Activated T-cell treated with anti-CD3 and anti-CD28 coated beads, Interleukin-2, amount 50 U/mL, for 24 hours (primary cell): ENCODE measurements around the gene NIN.

Source experiments
- DNase-seq: peaks from one replicate; pipeline ENCODE4 v3.0.0-alpha.2; 2020
- H3K27ac Mint-ChIP-seq: 2 replicates; pipeline ENCODE4 v1.8.0; 2020; ENCODE audit warnings: mild to moderate bottlenecking, mixed read lengths
- H3K27me3 Mint-ChIP-seq: 2 replicates; pipeline ENCODE4 v1.8.0; 2020; ENCODE audit warnings: mixed read lengths
- H3K36me3 Mint-ChIP-seq: 2 replicates; pipeline ENCODE4 v1.8.0; 2020; ENCODE audit warnings: low read depth, mixed read lengths
- H3K4me1 Mint-ChIP-seq: 2 replicates; pipeline ENCODE4 v1.8.0; 2020; ENCODE audit warnings: low read depth, mixed read lengths
- H3K4me3 Mint-ChIP-seq: 2 replicates; pipeline ENCODE4 v1.8.0; 2020; ENCODE audit warnings: mild to moderate bottlenecking, moderate library complexity, mixed read lengths
- H3K9me3 Mint-ChIP-seq: 2 replicates; pipeline ENCODE4 v1.8.0; 2020; ENCODE audit warnings: mixed read lengths

Gene NIN

GRCh38 chr14:50758305-50758704 lies 72.7 kb downstream of the NIN start:
- H3K4me1 Mint-ChIP-seq: peaks cover 34% of the 10 kb centered on the region
- H3K27ac Mint-ChIP-seq: no peak overlapping the region

GRCh38 chr14:50757702-50758101 lies 73.3 kb downstream of the NIN start:
- peaks cover 28% of the 10 kb centered on the region for H3K4me1 Mint-ChIP-seq
- no peak overlapping the region for H3K27ac Mint-ChIP-seq
- DNase-seq: no peak
- H3K4me3 Mint-ChIP-seq: no peak overlapping the region
- H3K27me3 Mint-ChIP-seq: no peaks in the 10 kb centered on the region
- H3K9me3 Mint-ChIP-seq: no peaks in the 10 kb centered on the region
- peaks cover 58% of the 10 kb centered on the region for H3K36me3 Mint-ChIP-seq

More at GRCh38 chr14:50758305-50758704, 72.7 kb downstream of the NIN start:
- H3K4me3 Mint-ChIP-seq: no peak overlapping the region
- no peaks in the 10 kb centered on the region for H3K9me3 Mint-ChIP-seq
- H3K27me3 Mint-ChIP-seq: no peaks in the 10 kb centered on the region
- DNase-seq: no peak
- peaks cover 58% of the 10 kb centered on the region for H3K36me3 Mint-ChIP-seq

- H3K27ac Mint-ChIP-seq: no peak overlapping the region
- peaks cover 57% of the 10 kb centered on the region for H3K36me3 Mint-ChIP-seq
- no peaks in the 10 kb centered on the region for H3K27me3 Mint-ChIP-seq
- no peak for DNase-seq
- H3K4me1 Mint-ChIP-seq: peaks cover 14% of the 10 kb centered on the region
- H3K4me3 Mint-ChIP-seq: no peak overlapping the region
- no peaks in the 10 kb centered on the region for H3K9me3 Mint-ChIP-seq
Measured at GRCh38 chr14:50756300-50756699, 74.7 kb downstream of the NIN start.

- Mint-ChIP-seq H3K9me3 (no peaks in the 10 kb centered on the region), H3K36me3 (peaks cover 95% of the 10 kb centered on the region), H3K27ac (peak overlapping the region; percentile 55), H3K4me3 (no peak overlapping the region), H3K4me1 (peaks cover 22% of the 10 kb centered on the region), H3K27me3 (no peaks in the 10 kb centered on the region)
- DNase-seq: no peak
Measured at GRCh38 chr14:50750323-50750722, 80.6 kb downstream of the NIN start.

DNA sequence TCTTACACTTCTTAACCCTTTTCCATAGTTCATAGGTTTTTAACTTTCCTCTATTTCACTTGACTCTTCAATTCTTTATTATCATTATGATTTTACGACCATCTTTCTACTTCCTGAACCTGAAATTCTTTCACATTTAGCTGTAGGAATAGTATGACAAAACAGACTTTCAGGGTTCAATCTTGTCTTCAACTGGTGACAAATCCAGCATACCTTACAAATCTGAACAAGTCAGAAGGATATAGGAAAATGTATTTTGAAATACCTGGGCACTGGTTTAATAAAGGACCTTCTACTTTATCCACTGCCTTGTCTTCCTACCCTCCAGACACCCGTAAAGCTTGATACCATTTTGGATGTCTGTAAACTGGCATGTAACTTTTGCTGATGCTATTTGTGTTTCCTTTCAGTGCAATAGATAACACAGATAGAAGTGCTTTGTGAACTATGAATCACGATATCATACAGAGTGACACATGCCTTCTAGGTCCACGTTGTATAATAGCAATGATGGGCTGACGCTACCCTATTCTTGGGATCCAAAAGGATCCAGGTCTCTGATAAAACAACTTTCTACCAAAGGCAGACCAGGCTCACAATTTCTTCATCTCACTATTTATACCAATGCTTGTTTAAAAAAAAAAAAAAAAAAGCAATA lies 85.4 kb downstream of the NIN start:
- peaks cover 32% of the 10 kb centered on the region for H3K4me1 Mint-ChIP-seq
- H3K36me3 Mint-ChIP-seq: peaks cover 94% of the 10 kb centered on the region
- H3K27me3 Mint-ChIP-seq: no peaks in the 10 kb centered on the region
- no peak for DNase-seq
- H3K9me3 Mint-ChIP-seq: no peaks in the 10 kb centered on the region
- no peak overlapping the region for H3K4me3 Mint-ChIP-seq
- H3K27ac Mint-ChIP-seq: no peak overlapping the region

DNA sequence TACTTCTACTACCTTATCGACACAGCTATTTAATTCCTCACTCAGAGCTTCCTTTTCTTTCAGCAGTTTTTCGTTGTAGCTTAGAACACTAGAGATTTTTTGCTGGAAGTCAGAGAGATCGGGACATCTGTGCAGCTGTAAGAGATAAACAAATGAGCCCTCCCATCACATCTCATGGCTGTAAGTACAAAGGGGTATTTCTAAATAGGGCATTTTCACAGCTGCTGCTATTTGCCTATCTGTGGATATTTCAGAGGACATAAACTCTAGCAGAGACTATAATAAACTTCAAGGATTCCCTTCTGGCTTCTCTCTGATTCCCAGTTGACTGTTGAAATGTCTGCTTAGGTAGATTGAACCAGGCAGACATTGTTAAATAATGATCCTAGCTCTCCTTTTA lies 86.7 kb downstream of the NIN start:
- Mint-ChIP-seq H3K4me1 (peaks cover 38% of the 10 kb centered on the region), H3K27me3 (no peaks in the 10 kb centered on the region), H3K27ac (peak overlapping the region; percentile 18), H3K9me3 (no peaks in the 10 kb centered on the region), H3K4me3 (no peak overlapping the region), H3K36me3 (peaks cover 95% of the 10 kb centered on the region)
- DNase-seq: no peak

DNA sequence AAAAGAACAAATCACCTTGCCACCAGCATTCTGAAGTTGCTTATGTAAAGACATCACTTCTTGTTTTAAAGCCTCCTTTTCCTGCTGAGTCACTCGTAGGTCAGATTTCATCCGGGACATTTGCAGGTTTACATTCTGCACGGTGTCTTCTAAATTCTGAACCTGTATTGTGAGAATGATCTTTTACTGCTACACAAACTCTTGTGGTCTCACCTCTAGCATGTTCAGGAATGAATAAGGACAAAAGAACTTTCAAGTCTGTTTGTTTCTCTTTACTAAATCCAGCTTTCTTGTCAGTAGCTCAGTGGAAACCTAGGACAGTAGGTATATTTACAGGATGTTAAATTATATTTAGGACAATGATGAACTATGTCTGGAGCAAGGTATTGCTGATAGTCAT lies 89.4 kb downstream of the NIN start:
- H3K36me3 Mint-ChIP-seq: peaks cover 92% of the 10 kb centered on the region
- H3K27me3 Mint-ChIP-seq: no peaks in the 10 kb centered on the region
- no peaks in the 10 kb centered on the region for H3K9me3 Mint-ChIP-seq
- no peak overlapping the region for H3K4me3 Mint-ChIP-seq
- H3K4me1 Mint-ChIP-seq: peaks cover 52% of the 10 kb centered on the region
- H3K27ac Mint-ChIP-seq: peak overlapping the region; percentile 90
- no peak for DNase-seq

DNA sequence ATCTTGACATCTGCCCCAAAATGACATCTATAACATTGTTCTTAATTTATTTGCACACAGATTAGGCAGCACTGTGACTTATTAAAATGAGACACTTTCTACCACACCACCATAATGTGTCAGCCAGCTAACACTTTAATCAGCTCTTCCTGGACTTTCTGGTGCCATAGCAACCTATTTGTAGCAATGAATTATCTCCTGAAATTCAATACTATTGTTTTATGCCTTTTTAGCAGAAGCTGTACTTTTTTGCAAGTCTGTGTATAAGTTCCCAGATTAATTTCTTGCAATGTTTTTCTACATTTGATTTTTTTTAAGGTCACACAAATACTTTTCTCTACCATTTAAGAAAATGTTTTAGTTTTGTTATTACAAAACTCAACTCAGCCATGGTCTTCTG lies 90.1 kb downstream of the NIN start:
- Mint-ChIP-seq H3K4me1 (peaks cover 56% of the 10 kb centered on the region), H3K27ac (peak overlapping the region; percentile 90), H3K27me3 (no peaks in the 10 kb centered on the region), H3K36me3 (peaks cover 89% of the 10 kb centered on the region), H3K9me3 (no peaks in the 10 kb centered on the region), H3K4me3 (peak overlapping the region; percentile 46)
- DNase-seq: no peak

- no peak for DNase-seq
- Mint-ChIP-seq H3K9me3 (no peaks in the 10 kb centered on the region), H3K4me1 (peaks cover 56% of the 10 kb centered on the region)
Measured at GRCh38 chr14:50739186-50739585, 91.8 kb downstream of the NIN start.

DNA sequence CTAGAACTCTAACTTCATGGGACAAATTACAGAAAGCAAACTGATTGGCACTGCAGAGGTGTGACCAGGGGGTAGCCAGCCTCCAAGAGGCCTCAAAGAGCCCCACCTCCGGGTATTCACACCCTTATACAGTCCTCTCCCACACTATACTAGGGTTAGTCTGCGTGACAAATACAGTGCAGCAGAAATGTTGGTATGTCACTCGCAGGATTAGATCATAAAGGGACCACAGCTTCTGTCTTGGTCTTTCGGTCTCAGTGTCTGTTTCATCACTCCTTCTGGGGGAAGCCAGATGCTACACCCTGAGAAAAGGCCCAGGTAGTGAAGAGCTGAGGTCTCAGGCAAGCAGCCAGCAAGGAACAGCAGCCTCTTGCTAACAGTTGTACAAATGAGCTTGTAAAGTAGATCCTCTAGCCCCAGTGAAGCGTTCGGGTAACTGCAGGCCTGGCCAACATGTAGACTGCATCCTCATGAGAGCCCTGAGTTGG lies 94.0 kb downstream of the NIN start:
- peak overlapping the region; percentile 90 for H3K27ac Mint-ChIP-seq
- DNase-seq: peak; percentile 47
- peaks cover 53% of the 10 kb centered on the region for H3K4me1 Mint-ChIP-seq
- no peaks in the 10 kb centered on the region for H3K9me3 Mint-ChIP-seq
- peaks cover 91% of the 10 kb centered on the region for H3K36me3 Mint-ChIP-seq
- H3K27me3 Mint-ChIP-seq: no peaks in the 10 kb centered on the region
- H3K4me3 Mint-ChIP-seq: peak overlapping the region; percentile 15

More at GRCh38 chr14:50739186-50739585, 91.8 kb downstream of the NIN start:
- H3K4me3 Mint-ChIP-seq: no peak overlapping the region
- H3K36me3 Mint-ChIP-seq: peaks cover 89% of the 10 kb centered on the region
- peak overlapping the region; percentile 90 for H3K27ac Mint-ChIP-seq
- no peaks in the 10 kb centered on the region for H3K27me3 Mint-ChIP-seq

DNA sequence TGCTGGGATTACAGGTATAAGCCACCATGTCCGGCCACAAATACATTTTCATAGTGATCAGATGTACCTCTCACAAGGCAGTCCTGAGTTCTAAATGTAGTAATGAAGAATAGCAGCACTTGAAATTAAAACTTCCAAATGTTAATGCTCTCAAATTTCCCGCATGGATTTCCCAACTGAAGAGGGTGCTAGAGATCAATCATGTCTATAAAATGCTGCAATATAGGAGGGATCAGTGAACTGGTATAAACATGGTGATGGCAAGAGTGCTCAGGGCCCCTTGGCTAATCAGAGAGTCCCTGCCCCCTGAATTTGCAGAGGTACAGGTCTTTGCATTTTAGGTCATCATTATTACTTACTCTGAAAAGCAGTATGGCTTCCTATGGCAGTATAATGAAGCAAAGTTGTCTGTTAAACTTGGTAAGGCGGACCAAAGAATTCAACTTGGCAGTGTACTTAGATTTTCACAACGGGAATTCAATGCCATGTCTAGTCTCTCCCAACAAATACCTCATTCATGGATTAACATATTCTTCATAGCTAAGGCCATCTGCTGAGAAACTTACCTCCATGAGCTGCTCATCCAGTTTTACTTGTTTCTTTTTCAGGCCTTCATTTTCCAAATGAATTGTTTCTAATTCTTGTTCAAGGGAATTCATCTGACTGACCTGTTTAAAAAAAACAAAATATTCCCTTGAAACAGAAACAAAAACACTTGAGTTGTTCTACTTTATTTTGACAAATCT lies 95.8 kb downstream of the NIN start:
- no peak overlapping the region for H3K27ac Mint-ChIP-seq
- no peaks in the 10 kb centered on the region for H3K27me3 Mint-ChIP-seq
- no peak for DNase-seq
- peaks cover 92% of the 10 kb centered on the region for H3K36me3 Mint-ChIP-seq
- H3K4me1 Mint-ChIP-seq: peaks cover 37% of the 10 kb centered on the region
- peaks cover 4% of the 10 kb centered on the region for H3K9me3 Mint-ChIP-seq
- H3K4me3 Mint-ChIP-seq: no peak overlapping the region

DNA sequence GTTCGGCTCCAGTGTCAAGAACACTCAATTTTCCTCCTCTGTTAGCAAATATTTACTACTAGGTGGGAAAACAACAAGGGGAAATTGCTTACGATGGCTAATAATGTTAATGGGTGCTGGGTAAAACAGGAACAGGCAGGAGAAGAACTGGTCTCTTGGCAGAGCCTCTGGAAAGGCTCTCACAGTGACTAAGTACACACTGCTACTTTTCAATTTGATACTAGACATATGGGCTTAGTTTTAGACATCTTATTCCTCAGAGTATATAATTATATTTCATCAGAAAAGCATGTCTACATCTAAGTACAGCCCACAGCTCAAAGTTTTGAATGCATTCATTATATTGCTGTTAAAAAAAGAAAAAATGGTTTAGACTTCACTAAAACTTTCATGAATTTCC lies 97.5 kb downstream of the NIN start:
- H3K4me1 Mint-ChIP-seq: peaks cover 23% of the 10 kb centered on the region
- H3K4me3 Mint-ChIP-seq: no peak overlapping the region
- H3K27ac Mint-ChIP-seq: no peak overlapping the region
- H3K36me3 Mint-ChIP-seq: peaks cover 93% of the 10 kb centered on the region
- no peak for DNase-seq
- H3K9me3 Mint-ChIP-seq: peaks cover 6% of the 10 kb centered on the region
- H3K27me3 Mint-ChIP-seq: no peaks in the 10 kb centered on the region

DNA sequence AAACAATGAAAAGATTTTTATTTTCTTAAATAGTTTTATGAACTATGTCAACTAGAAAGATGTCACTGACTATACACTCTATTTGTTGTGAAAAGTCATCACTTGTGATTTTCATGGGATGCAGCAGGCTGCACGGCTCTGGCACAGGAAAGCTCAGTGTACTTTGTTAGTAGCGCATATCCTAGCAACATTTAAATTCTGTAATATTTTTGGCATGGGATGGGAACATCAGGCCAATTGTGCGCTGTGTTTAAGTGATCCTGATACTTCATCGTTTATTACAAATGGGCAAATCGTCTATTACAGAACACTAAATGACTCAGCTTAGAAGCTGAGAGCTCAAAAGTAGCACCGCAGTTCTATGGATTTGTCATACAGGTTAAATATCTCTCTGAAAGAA lies 102.1 kb downstream of the NIN start:
- Mint-ChIP-seq H3K27ac (no peak overlapping the region), H3K9me3 (peaks cover 6% of the 10 kb centered on the region), H3K4me3 (no peak overlapping the region), H3K36me3 (peaks cover 96% of the 10 kb centered on the region), H3K27me3 (no peaks in the 10 kb centered on the region), H3K4me1 (peaks cover 44% of the 10 kb centered on the region)
- DNase-seq: no peak

- no peak for DNase-seq
- Mint-ChIP-seq H3K4me1 (peaks cover 44% of the 10 kb centered on the region), H3K27ac (peak overlapping the region; percentile 94), H3K4me3 (peak overlapping the region; percentile 52), H3K9me3 (peaks cover 6% of the 10 kb centered on the region), H3K36me3 (peaks cover 97% of the 10 kb centered on the region), H3K27me3 (no peaks in the 10 kb centered on the region)
Measured at GRCh38 chr14:50726372-50727107, 104.4 kb downstream of the NIN start.
